Left forelimb (tissue), 1 donor: Measurements from ENCODE around the gene ZNF205.
A peak's percentile ranks its signal among the peaks of the same experiment; 100 is the strongest.
"Not testable (repeated sequence)": the region's sequence is repeated elsewhere in the genome, so short reads cannot be mapped to it uniquely, and the experiment has no call there.

Source experiments
- DNase-seq: peaks from one replicate; pipeline ENCODE4 v3.0.0-alpha.2; 2018; ENCODE audit warnings: low spot score

ZNF205 gene

DNA sequence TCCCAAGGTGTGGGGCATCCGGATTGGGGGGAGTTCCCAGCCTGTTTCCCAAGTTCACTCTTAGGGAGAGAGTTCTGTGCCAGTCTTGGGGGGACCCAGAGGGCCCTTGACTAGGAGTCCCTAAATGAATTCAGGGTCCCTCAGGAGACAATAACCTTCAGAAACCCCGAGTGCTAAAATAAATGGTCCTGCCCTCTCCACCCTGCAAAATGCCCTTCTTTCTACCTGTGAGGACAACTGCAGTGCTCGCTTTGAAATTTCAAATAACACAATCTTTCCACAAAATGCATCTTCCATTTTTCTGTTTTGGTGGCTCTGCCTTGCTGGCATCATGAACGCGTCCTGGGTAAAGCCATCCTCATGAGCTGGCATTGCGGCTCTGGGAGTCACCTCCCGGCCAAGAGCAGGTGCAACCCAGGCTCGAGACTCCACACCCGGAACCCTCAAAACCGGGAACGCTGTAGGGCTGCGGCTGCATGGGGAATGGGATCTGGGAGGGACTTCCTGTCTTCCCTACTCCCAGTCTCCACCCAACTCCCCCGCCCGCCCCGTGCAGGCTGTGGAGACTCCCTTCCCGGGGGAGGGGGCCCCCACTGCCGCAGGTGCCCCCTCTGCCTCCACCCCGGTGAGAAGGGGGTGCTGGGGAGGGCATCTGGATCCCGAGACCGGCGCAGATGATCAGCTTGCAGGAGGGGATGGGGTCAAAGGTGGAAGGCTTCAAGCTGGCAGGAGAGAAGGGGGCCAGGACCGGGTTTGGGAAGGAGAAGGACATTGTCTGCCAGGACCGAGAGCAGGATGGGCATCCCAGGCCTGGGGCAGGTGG lies at the start of gene ZNF205:
Gene ZNF205, plus strand, starts transcription at position 529 of the 823 bp plus-strand sequence. CDS start 845 bp downstream, outside the sequence.
- DNase-seq, result peak; percentile 86

- no peak for DNase-seq
Measured at GRCh38 chr16:3063625-3064386, 48.6 kb upstream of the ZNF205 start.

- no peak for DNase-seq
Measured at GRCh38 chr16:3065069-3065741, 47.2 kb upstream of the ZNF205 start, which contains the start of gene IL32. TSS of gene IL32 (plus strand) at chr16:3065640. CDS start at chr16:3065812, 172 bp downstream.

GRCh38 chr16:3065742-3066439 lies 46.5 kb upstream of the ZNF205 start:
- DNase-seq, result no peak

GRCh38 chr16:3066440-3066748 lies 46.0 kb upstream of the ZNF205 start:
- no peak for DNase-seq

- no peak for DNase-seq
Measured at GRCh38 chr16:3068487-3068886, 43.9 kb upstream of the ZNF205 start.

DNA sequence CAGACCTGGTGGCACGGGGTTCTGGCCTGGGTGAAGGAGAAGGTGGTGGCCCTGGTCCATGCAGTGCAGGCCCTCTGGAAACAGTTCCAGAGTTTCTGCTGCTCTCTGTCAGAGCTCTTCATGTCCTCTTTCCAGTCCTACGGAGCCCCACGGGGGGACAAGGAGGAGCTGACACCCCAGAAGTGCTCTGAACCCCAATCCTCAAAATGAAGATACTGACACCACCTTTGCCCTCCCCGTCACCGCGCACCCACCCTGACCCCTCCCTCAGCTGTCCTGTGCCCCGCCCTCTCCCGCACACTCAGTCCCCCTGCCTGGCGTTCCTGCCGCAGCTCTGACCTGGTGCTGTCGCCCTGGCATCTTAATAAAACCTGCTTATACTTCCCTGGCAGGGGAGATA lies 43.2 kb upstream of the ZNF205 start:
- DNase-seq, result not testable (repeated sequence)

GRCh38 chr16:3070608-3071111 lies 41.7 kb upstream of the ZNF205 start:
- no peak for DNase-seq

DNA sequence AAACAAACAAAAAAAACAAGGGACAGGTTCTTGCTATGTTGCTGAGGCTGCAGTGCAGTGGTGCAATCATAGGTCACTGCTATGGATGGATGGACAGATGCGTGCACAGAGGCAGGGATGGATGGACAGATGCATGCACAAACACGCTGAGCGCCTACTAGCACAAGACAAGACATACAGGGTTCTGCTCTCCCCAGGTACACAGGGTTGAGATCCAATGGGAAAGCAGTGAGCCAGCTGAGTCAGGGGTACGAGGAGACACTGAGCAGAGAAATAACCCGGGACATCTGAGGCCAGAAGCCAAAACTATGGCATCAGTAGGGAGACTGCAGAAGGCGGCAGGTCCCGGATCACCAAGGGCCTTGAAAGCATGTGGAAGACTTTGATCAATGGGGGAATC lies 40.7 kb upstream of the ZNF205 start:
- DNase-seq, result no peak

- DNase-seq, result not testable (repeated sequence)
Measured at GRCh38 chr16:3072148-3072547, 40.2 kb upstream of the ZNF205 start.

DNA sequence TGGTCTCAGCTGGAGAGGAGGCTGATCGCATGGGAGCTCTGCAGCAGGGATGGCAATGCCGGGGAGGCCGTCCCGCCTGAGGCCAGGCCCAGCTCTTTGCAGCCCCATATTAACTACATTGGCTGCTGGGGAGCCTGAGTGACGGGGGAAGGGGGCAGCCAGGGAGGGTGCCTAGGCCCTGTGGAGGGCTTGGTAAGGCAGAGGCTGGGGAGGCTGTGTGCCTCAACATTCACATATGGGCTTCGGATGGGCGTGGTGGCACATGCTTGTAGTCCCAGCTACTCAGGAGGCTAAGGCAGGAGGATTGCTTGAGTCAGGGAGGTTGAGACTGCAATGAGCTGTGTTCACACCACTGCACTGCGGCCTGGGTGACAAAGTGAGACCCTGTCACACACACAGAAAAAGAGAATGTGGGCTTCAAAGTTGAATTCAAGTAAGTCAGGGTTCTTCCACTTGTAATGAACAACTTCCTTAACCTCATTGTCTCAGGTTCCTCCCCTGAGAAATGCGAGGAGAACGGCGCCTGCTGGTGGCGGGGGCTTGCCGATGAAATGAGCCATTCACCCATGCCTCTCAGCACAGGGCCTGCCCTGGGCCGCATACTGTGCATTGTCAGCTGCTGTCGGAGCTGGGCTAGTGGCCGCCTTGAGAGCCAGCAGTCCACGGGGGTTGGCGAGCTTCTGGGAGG lies 39.7 kb upstream of the ZNF205 start:
- not testable (repeated sequence) for DNase-seq

- no peak for DNase-seq
Measured at GRCh38 chr16:3073448-3073847, 38.9 kb upstream of the ZNF205 start.

DNA sequence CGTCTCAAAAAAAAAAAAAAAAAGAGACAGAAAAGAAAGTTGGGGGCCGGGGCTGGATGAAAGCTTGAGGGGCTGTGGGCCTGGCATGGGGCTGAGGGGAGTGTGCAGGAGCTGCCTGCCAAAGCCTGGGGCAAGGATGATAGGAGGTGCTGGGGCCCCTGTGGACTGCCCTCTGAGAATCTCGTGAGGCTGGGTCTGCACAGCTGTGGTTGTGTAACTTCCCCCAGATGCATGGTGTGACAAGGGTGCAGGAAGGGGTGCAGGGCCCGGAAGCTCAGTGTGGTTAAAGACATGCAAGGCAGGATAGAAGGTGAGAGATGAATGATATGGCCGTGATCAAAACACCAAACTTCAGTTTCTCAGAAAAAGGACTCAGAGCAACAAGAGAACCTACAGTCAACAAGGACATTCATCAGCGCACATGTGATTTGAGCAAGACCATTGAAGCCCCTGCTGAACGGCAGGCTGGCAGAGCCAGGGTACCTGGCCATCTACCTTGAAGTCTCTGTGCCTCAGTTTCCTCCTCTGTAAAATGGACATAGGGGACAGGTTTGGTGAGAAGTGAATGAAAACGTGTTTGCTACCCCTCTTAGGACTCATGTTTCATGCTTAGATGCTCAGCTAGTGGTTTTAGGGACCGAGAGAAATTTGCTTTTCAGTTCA lies 37.4 kb upstream of the ZNF205 start:
- no peak for DNase-seq

DNA sequence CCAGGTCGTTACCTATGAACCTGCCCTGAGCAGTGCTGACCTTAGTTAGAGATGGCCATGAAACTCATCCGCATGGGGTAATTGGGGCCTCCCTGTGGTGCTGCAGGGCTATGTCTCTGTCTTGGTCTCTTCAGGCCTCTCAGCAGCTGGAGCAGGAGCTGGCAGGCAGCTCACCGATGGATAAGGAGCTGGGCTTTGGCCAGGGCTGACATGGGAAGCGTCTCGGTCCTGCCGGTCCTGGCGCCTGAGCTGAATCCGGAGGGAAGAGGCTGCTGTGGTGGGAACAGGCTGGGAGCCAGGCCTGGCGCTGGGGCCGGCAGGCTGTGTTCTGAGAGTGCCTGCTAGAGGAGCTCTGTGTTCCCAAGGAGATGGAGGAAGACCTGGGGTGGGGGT lies 36.9 kb upstream of the ZNF205 start:
- DNase-seq, result no peak

GRCh38 chr16:3075946-3076345 lies 36.4 kb upstream of the ZNF205 start:
- not testable (repeated sequence) for DNase-seq

- no peak for DNase-seq
Measured at GRCh38 chr16:3076577-3076976, 35.8 kb upstream of the ZNF205 start.

DNA sequence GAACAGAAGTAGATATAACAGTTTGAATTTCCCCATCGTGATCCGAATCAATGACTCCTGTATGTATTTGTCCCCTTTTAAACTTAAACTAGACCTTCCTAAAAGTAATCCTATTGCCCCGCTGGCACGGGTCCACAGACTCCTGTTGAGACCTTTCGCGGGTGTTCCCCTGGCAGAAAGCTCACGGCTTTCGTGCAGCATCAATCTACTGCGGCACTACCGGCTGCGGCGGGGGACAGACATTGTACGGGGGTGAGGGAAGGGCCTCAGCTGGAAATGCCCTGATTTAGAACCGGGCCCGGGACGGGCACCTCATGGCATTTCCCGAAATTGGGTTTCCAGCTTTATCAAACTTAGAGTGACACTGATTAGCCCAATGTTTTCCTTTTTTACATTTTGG lies 32.4 kb upstream of the ZNF205 start:
- DNase-seq, result no peak

- DNase-seq, result not testable (repeated sequence)
Measured at GRCh38 chr16:3081957-3082356, 30.4 kb upstream of the ZNF205 start.

DNA sequence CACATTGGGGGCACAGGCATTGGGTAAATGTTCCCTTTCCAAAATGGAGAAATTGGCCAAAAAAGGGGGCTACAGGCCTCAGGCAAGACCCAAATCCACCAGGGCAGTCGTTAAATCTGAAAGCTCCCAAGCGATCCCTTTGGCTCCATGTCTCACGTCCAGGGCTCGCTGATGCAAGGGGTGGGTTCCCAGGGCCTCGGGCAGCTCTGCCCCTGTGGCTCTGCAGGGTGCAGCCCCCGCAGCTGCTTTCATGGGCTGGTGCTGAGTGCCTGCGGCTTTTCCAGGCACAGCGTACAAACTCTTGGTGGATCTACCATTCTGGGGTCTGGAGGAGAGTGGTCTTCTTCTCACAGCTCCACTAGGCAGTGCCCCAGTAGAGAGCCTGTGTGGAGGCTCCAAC lies 29.0 kb upstream of the ZNF205 start:
- not testable (repeated sequence) for DNase-seq

DNA sequence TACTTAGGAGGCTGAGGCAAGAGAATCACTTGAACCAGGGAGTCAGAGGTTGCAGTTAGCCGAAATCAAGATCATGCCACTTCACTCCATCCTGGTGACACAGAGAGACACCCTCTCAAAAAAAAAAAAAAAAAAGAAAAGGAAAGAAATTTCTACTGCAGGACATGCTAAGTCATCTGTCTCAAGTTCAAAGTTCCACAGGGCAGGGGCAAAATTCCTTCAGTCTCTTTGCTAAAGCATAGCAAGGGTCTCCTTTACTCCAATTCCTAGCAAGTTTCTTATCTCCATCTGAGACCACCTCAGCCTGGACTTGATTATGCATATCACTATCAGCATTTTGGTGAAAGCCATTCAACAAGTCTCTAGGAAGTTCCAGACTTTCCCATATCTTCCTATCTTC lies 27.9 kb upstream of the ZNF205 start:
- DNase-seq, result no peak
